Suprapubic skin (tissue), 4 donors: ENCODE measurements around the gene CD44.

ENCODE experiments used
- CTCF ChIP-seq, 2 donors: fragments of 200-600 bp in 1 of 2; fragments of 450-650 bp in 1 of 2; sonication (generic) in 1 of 2; IDR thresholded peaks; one replicate each; pipeline ENCODE4 v1.5.1; 2016 to 2019; ENCODE audit warnings: antibody characterized with exemption in 2 of 2, mild to moderate bottlenecking in 1 of 2, moderate library complexity in 1 of 2
- POLR2A ChIP-seq, 2 donors: fragments of 450-650 bp; IDR thresholded peaks; one replicate each; pipeline ENCODE4 v1.6.1; 2017; ENCODE audit warnings: antibody characterized with exemption in 2 of 2, mild to moderate bottlenecking in 2 of 2, moderate library complexity in 2 of 2
- POLR2AphosphoS5 ChIP-seq, 3 donors: sonication (generic); formaldehyde crosslinking; IDR thresholded peaks; one replicate each; pipeline ENCODE4 v1.6.1; 2017; ENCODE audit warnings: antibody characterized with exemption in 3 of 3

- TF ChIP-seq POLR2A (IDR thresholded peaks at IDR 0.05) (no peak), CTCF (IDR thresholded peaks at IDR 0.05) (no peak), POLR2AphosphoS5 (IDR thresholded peaks at IDR 0.05) (no peak)
These were observed 7.7 kb downstream of the CD44 start for GRCh38 chr11:35146711-35147110.
